CD4-positive, alpha-beta T cell treated with Interleukin-17A for 4 hours (primary cell): ENCODE measurements around the gene APOL3.
"Not testable (repeated sequence)": the region's sequence is repeated elsewhere in the genome, so short reads cannot be mapped to it uniquely, and the experiment has no call there.

Experiments used
- DNase-seq: peaks from one replicate; pipeline ENCODE4 v3.0.0-alpha.2; 2020; ENCODE audit warnings: mixed read lengths

APOL3 gene, protein sequence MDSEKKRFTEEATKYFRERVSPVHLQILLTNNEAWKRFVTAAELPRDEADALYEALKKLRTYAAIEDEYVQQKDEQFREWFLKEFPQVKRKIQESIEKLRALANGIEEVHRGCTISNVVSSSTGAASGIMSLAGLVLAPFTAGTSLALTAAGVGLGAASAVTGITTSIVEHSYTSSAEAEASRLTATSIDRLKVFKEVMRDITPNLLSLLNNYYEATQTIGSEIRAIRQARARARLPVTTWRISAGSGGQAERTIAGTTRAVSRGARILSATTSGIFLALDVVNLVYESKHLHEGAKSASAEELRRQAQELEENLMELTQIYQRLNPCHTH

GRCh38 chr22:36160499-36160942, at the start of gene APOL3:
TSS of gene APOL3 (minus strand) at chr22:36160755. CDS start at chr22:36149055, 11,700 bp downstream.
- peak; percentile 66 for DNase-seq

DNA sequence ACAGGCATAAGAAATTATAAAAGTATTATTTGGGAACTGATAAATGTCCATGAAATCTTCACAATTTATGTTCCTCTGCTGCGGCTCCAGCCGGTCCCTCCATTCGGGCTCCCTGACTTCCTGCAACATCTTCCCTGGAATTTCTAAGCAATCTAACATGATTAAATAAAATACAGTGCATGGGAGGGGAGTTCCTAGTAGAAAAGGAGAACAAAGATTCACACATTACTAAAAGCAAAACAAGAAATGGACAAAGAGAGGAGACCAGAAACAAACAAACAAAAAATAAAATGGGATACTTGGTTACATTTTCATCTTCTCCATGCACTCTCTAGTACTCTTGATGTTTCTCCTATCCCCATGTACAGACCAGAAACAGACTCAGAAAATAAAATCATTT, 49.7 kb upstream of the APOL3 start:
- DNase-seq: no peak

GRCh38 chr22:36209488-36209908, 48.9 kb upstream of the APOL3 start:
- DNase-seq: not testable (repeated sequence)

GRCh38 chr22:36208914-36209313, 48.4 kb upstream of the APOL3 start:
- no peak for DNase-seq

DNA sequence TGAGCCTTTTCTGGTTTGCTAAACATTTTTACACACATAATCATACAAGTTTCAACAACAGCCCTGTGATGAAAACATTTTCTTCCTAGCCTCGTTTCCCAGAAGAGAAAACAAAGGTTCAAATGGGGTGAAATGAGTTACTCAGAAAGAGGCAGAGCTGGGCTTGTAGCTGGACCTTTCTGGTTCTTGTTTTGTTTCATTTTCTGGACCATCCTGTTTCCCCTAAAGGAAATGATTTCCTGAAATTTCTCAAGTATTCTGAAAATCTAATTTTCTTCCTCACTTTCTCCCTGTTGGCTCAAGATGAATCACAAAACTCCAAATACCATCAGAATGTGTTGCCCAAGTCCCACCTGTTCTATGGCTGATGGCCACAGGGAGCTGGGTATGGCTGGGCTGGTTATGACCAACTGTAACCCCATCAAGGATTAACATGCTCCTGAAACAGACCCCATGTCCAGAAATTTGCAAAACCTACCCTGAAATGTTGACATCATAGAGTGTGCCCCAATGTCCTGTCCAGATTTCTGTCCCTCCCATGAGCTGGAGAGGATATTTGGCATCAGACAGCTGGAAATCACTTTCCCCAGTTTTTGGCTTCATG, 47.7 kb upstream of the APOL3 start:
- no peak for DNase-seq

- DNase-seq: no peak
These were observed 45.7 kb upstream of the APOL3 start for GRCh38 chr22:36206255-36206654.

- not testable (repeated sequence) for DNase-seq
These were observed 45.0 kb upstream of the APOL3 start for GRCh38 chr22:36205573-36205972.

DNA sequence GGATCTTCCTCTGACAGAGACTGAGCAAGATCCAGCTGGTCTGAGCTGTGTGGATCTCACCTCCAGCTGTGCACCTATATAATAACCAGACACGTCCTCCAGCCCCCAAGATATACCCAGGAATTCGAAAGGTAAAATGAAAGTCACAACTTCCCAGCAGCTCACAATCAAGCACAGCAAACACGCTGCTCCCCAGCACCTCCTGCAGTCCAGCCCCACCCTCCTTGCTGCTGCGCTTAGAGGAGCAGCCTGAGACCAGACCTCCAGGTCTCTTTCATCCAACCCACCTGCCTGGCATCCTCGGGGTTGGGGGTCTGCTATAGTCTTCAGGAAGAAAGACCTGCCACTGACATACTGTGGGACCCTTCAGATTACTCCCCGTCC, 44.1 kb upstream of the APOL3 start:
- DNase-seq: no peak

DNA sequence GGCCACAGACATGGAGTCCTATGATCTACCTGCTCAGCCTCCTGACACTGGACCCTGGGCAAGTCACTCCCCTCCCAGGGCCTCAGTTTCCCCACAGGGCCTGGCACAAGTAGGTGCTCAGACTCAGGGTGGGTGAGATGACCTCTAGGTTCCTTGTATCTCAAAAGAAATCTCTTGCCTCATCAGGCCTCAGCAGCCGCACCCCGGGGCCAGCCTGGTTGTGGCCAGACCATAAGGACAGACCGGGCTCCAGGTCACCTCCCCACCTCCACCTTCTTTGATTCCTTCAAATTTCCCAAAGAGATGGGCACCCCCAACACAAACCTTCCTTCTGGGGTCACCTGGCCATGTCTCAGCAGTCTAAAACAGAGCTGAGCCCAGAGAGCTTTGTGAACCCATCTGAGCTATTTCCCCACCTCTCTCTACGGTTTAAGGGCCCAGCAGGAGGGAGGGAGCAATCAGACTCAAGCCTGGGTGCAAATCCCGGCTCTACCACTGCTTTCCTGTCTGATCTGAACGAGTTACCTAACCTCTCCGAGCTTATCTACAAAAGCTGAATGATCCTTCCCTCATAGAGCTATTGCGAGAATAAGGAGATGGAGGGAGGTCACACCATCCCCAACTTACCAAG, 43.6 kb upstream of the APOL3 start:
- no peak for DNase-seq

DNA sequence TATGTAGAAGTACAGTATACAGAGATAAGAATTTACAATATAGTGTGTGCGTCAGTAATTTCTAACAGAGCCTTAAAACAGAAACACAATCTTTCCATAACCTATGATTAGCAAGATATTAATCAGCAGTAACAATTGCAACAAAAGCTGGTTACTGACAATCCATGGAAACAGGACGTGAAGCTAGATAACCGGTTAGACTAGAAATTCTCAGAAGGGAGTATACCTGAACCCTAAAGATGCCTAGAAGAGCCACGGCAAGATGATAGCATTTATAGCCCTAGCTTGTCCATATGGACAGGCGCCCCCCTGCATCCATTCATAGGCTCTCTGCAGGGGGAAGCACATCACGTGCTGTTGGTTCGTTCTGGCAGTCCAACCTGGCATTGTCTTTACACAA, 42.9 kb upstream of the APOL3 start:
- DNase-seq: not testable (repeated sequence)

- not testable (repeated sequence) for DNase-seq
These were observed 42.4 kb upstream of the APOL3 start for GRCh38 chr22:36202906-36203305.

DNA sequence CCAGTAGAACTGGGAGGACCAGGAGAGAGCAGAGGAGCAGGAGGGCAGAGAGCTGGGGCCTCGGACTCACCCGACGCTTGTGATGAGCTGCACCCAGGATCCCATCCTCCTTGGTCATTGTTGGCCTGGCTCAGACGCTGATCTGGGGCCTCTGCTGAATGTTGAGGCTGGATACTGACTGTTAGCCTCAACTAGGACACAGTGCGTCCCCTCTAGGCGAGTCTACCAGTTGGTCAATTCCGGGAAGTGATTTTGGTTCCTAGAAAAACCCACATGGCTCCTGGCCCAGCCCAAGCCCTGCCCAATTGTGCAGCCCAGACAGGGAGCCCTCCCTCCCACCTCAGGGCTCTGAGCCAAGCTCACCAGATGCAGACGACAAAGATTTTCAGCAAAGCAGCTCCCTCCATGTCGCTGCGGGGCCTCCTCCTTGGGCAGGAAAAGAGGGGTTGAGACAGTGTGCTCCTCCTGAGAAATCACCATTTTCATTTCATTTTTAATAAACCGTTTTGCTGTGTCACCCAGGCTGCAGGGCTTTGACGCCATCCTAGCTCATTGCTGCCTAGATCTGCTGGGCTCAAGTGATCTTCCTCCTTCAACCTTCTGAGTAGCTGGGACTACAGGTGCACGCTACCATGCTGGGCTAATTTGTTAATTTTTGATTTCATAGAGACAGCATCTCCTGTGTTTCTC, 41.2 kb upstream of the APOL3 start, which contains the start of gene APOL4:
Gene APOL4 (minus strand): TSS at position 180 of the 690 bp plus-strand sequence. CDS start 75 bp downstream, at position 105.
- no peak for DNase-seq

DNA sequence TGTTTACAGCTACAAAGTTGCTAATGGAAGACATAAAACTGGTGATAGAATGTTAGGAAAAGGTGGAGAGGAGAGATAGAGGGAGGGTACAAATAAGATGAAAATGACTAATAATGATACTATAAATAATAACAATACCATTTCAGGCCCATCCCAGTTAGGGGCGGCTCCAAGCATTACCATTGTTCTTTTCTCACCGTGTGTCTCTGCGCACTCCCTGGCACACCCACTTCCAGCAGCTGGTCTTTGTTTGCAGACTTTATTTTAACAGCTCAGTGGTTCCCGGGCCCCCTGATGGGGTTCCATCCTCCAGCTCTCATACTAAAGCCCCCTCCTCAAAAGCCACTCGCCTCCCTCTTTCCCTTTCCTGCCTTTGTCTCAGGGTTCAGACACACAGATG, 40.5 kb upstream of the APOL3 start:
- not testable (repeated sequence) for DNase-seq

DNA sequence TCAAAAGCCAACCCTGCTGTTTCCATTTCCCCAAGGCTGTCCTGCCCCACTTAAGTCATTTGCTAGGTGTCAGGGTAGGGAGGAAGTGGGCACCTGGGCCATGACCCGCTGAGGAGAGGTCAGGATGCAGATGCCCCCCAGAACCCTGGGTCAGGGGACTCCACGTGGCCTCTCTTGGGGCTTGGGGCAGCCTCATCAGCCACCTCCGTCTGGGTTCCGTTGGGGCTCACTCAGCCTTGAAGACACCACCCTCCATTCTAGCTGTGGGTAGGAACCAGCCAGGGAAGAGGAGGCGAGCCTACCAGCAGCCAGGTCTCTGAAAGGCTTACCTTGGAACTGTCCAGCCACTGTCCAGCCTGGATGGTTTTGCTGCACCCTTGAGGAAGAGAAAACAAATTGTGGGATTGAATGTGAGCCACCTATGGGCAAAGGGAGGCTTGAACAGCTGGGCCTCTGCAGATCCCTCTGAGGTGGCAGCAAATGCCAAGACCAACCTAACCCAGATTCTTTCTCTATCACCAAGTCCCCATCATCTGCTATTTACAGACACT, 38.5 kb upstream of the APOL3 start:
- DNase-seq: no peak

- no peak for DNase-seq
These were observed 38.0 kb upstream of the APOL3 start for GRCh38 chr22:36198536-36198935.

DNA sequence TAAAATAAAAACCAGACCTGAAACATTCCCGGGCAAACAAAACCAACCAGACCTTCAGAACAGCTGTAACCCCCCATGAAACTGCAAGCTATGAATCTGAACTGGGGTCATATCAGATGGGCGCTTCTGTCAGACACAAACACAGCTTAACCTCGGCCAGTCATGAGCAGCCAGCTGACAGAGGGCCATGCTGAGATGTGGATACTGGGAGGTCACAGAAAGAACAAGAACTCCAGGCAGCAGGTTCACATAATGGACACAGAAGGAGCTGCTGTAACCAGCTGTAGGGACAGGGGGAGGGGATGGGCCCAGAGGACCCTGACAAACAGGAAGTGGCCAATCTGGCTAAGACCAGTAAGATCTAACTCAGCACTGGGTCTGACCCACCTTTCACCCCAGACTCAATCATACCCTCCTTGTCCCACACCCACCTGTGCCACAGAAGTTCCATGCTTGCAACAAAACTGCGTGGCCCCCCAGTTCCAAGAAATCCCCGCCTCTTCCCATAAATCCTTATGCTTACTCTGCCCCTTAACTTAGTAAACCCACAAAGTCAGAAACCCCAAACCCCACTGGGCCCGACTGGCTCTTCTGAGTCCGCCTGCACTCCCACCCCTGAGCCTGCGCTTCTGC, 37.1 kb upstream of the APOL3 start:
- no peak for DNase-seq

- no peak for DNase-seq
These were observed 36.5 kb upstream of the APOL3 start for GRCh38 chr22:36197065-36197440.

DNA sequence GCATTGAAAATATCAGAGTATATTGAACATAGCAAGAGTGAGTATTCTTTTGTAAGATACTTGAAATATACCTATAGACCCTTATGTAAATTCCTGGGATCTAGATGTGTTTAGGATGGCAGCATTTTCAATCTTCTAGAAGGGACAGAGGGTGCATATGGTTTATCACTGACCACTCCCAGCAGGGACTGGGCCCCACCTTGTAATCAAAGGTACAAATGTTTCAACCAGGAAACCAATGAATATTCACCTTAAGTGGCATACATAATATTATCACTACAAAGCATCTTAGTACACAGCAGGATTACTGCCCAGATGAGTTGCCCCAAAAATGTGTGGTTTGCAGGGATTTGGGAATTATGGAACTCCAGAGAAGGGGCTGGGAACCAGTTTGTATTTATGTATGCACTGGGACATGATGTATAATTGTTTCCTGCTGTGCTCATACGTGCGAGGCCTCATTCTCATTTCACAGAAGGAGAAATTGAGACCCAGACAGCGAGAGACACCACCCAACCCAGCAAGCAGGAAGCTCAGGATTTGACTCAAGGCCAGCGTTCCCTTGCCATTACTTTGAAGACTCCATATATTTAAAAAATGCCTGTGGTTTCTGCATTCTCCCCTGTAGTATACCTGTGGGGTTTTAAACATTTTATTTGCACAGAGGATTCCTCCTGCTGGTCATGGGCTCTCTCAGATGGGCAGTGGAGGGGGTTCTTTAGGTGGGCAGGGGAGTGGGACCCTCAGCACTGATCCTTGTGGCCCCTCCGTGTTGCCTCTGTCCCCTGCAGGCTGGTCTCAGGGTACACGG, 35.9 kb upstream of the APOL3 start:
- no peak for DNase-seq

DNA sequence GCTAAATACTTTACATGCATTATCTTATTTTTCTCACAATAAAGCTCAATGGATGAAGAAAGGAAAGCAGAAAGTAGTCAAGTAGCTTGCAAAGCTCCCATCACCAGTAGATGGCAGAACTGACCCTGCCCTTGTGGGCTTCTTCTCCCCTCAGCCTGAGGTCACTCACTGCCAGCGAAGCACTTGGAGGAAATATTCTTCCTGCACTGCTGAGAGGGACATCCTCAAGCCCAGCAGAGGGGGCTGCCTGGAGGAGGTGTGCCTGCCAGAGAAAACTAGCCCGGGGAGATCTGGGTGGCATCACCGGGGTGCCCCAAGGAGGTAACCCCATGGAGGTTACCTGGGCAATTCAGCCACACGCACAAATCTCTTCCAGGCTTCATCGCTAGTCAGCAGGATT, 34.4 kb upstream of the APOL3 start:
- peak; percentile 44 for DNase-seq

GRCh38 chr22:36194385-36194784, 33.8 kb upstream of the APOL3 start:
- no peak for DNase-seq

DNA sequence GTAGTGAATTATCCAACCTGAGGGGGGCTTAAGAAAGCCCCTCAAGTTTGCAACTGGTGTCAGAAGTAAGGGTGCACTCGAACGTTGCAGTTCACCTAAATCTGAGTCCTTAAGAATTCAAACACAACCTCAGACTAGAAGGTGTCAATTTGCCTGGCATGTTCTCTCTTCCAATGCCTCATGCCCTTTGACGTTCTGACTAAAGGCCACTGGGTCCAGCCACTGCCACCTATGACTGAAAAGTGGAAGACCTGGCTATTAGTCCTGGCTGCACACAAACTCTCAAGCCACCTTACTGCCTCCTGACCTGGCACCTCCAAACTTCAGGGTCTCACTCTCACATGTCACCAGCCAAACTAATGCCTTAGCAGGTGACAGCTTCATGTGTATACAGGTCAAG, 33.0 kb upstream of the APOL3 start:
- DNase-seq: no peak

GRCh38 chr22:36193171-36193570, 32.6 kb upstream of the APOL3 start:
- DNase-seq: no peak
